PC-9 (cell line): ENCODE data around the gene ARAP3. TPM values are rescaled to one million over a fixed set of nuclear protein-coding genes. Genes with fewer than 3 reads are reported as not detected.
A peak's percentile ranks its signal among the peaks of the same experiment; 100 is the strongest.

Experiments
- Bru-seq: library from RNA; stranded (reverse); fragments of 400-500 nt; gene quantifications from one replicate; lab custom pipeline; 2021; lab: Mats Ljungman, UMichigan
- BruChase-seq, 2 experiments: library from RNA; stranded (reverse); fragments of 400-500 nt; gene quantifications; one replicate each; lab custom pipeline; 2021; lab: Mats Ljungman, UMichigan
- BruUV-seq: library from RNA; stranded (reverse); fragments of 400-500 nt; replicated peaks from 2 replicates; lab custom pipeline; 2021; lab: Mats Ljungman, UMichigan
- CTCF ChIA-PET: fragments of 300-600 bp; sonication (Branson Sonifier 250); formaldehyde crosslinking; loops from one replicate; lab custom pipeline; 2022; ENCODE audit warnings: antibody characterized with exemption; lab: Charles Lee
- POLR2A ChIA-PET: fragments of 300-600 bp; sonication (Branson Sonifier 250); formaldehyde crosslinking; loops from one replicate; lab custom pipeline; 2022; ENCODE audit warnings: antibody characterized with exemption; ENCODE audit not compliant: unreplicated experiment; lab: Charles Lee
- DNase-seq, 2 experiments: peaks; one replicate each; pipeline versions ENCODE4 v3.0.0 to v3.0.0-alpha.2; 2015 to 2022; ENCODE audit warnings: mixed read lengths in 1 of 2
- H2AFZ ChIP-seq: fragments of 200-600 bp; sonication (generic); 2 replicates; pipeline ENCODE4 v1.8.1; 2017; ENCODE audit warnings: antibody characterized with exemption
- H3F3A ChIP-seq: fragments of 200-600 bp; sonication (generic); 2 replicates; pipeline ENCODE4 v1.8.1; 2017; ENCODE audit warnings: antibody characterized with exemption, mild to moderate bottlenecking, low read depth; ENCODE audit not compliant: insufficient read depth
- H3K27ac ChIP-seq: fragments of 200-600 bp; sonication (generic); 2 replicates; pipeline ENCODE4 v1.6.1; 2016; ENCODE audit warnings: mixed run types
- H3K27me3 ChIP-seq: fragments of 200-600 bp; sonication (generic); 2 replicates; pipeline ENCODE4 v1.6.1; 2016; ENCODE audit warnings: low read depth, mixed run types; ENCODE audit not compliant: insufficient read depth
- H3K36me3 ChIP-seq: fragments of 200-600 bp; sonication (generic); 2 replicates; pipeline ENCODE4 v1.6.1; 2016; ENCODE audit warnings: low read depth, mixed run types
- H3K4me1 ChIP-seq: fragments of 200-600 bp; sonication (generic); replicated peaks from 2 replicates; pipeline ENCODE4 v1.6.1; 2016; ENCODE audit warnings: mixed run types; ENCODE audit not compliant: insufficient read depth
- H3K4me2 ChIP-seq: fragments of 200-600 bp; sonication (generic); 2 replicates; pipeline ENCODE4 v1.6.1; 2017; ENCODE audit warnings: mixed run types
- H3K4me3 ChIP-seq: fragments of 200-600 bp; sonication (generic); 2 replicates; pipeline ENCODE4 v1.6.1; 2016; ENCODE audit warnings: mixed run types
- H3K79me2 ChIP-seq: fragments of 200-600 bp; sonication (generic); 2 replicates; pipeline ENCODE4 v1.6.1; 2017; ENCODE audit warnings: low read depth, mixed run types
- H3K9me2 ChIP-seq: fragments of 200-600 bp; sonication (generic); 2 replicates; pipeline ENCODE4 v1.8.1; 2017; ENCODE audit warnings: mild to moderate bottlenecking; ENCODE audit not compliant: insufficient read depth
- H3K9me3 ChIP-seq: fragments of 200-600 bp; sonication (generic); 2 replicates; pipeline ENCODE4 v1.8.1; 2016; ENCODE audit warnings: low read depth; ENCODE audit not compliant: insufficient read depth
- H4K20me1 ChIP-seq: fragments of 200-600 bp; sonication (generic); 2 replicates; pipeline ENCODE4 v1.8.1; 2017; ENCODE audit not compliant: insufficient read depth
- CTCF ChIP-seq: fragments of 200-600 bp; sonication (generic); conservative IDR thresholded peaks from 2 replicates; pipeline ENCODE4 v1.6.1; 2017; ENCODE audit warnings: mixed run types, antibody characterized with exemption, mild to moderate bottlenecking, moderate library complexity
- EZH2 ChIP-seq: fragments of 200-600 bp; sonication (generic); IDR thresholded peaks from 2 replicates; pipeline ENCODE4 v1.8.0; 2017; ENCODE audit warnings: antibody characterized with exemption, low read depth
- intact Hi-C: fragments of 100-400 bp; cut with micrococcal nuclease; formaldehyde crosslinking; loops from one replicate; pipeline ENCODE4 v1.10.0; 2022; ENCODE audit not compliant: unreplicated experiment
- long read RNA-seq: library from polyadenylated mRNA; stranded (forward); transcript quantifications from one replicate; pipeline ENCODE4 v2.0.0, GENCODE V29; 2022
- total RNA-seq: library from RNA; stranded (reverse); gene quantifications from 2 replicates; pipeline ENCODE4 v1.2.3, GENCODE V29; 2021

ARAP3 gene
- total RNA-seq (25.8 and 28.0 TPM in 2 replicates), Bru-seq, nascent RNA (percentile 65 among the genes with signal in this experiment), BruChase-seq, experiment 1, labeled RNA remaining after a 2-hour chase (percentile 64 among the genes with signal in this experiment), BruChase-seq, experiment 2, labeled RNA remaining after a 6-hour chase (percentile 75 among the genes with signal in this experiment)
- long read RNA-seq, full-length matches to known transcripts, result 1 of 13 reads
- long read RNA-seq, partial matches to known transcripts, result 6 of 13 reads
- long read RNA-seq, other reads (novel, unspliced or antisense), result 6 of 13 reads

- H3K79me2 ChIP-seq, result peaks cover 26% of the 10 kb centered on the region
- peaks cover 29% of the 10 kb centered on the region for H3F3A ChIP-seq
- intact Hi-C loops, result loop anchor here (10.0 kb wide), 1 partner anchor 873 kb away; no protein-coding TSS in a partner anchor
- H4K20me1 ChIP-seq, result no peaks in the 10 kb centered on the region
- BruUV-seq, result TSS peak; percentile 30
- peak within 1 kb of the TSS; percentile 76 for H2AFZ ChIP-seq
- DNase-seq, result peak; percentile 74 to 84
- H3K4me3 ChIP-seq, result peak within 1 kb of the TSS; percentile 68
- H3K4me2 ChIP-seq, result peak within 1 kb of the TSS; percentile 99
- POLR2A ChIA-PET, result no interaction called here
- TF ChIP-seq EZH2 (no peak), CTCF (no peak)
- no peaks in the 10 kb centered on the region for H3K9me2 ChIP-seq
- no peaks in the 10 kb centered on the region for H3K27me3 ChIP-seq
- H3K27ac ChIP-seq, result peak within 1 kb of the TSS; percentile 89
- no peaks in the 10 kb centered on the region for H3K9me3 ChIP-seq
- CTCF ChIA-PET, result interaction anchor here (0.6 kb wide), 1 partner anchor 118 kb away, joined by 4 read pairs; no protein-coding TSS in a partner anchor
- no peaks in the 10 kb centered on the region; the same call in 1 of the 2 replicates for H3K36me3 ChIP-seq
- H3K4me1 ChIP-seq, result peaks cover 22% of the 10 kb centered on the region
Observed at GRCh38 chr5:141681695-141682641, at the start of gene ARAP3. ARAP3 (minus strand) TSS chr5:141682230; CDS start chr5:141680486, 1,744 bp downstream.

- CTCF ChIA-PET, result no interaction called here
Observed at GRCh38 chr5:141729387-141730006, 47.5 kb upstream of the ARAP3 start.

More at GRCh38 chr5:141729387-141730006, 47.5 kb upstream of the ARAP3 start:
- no peak overlapping the region for H3K4me2 ChIP-seq
- H3F3A ChIP-seq, result no peaks in the 10 kb centered on the region
- no peak overlapping the region for H3K27ac ChIP-seq
- no peaks in the 10 kb centered on the region for H4K20me1 ChIP-seq
- no peaks in the 10 kb centered on the region for H3K9me2 ChIP-seq
- BruUV-seq, result no TSS peak
- H2AFZ ChIP-seq, result no peak overlapping the region
- TF ChIP-seq CTCF, result no peak
- no peak for TF ChIP-seq EZH2
- intact Hi-C loops, result no loop called here
- DNase-seq, result no peak
- H3K4me1 ChIP-seq, result peaks cover 6% of the 10 kb centered on the region; the same call in 1 of the 2 replicates
- H3K36me3 ChIP-seq, result no peaks in the 10 kb centered on the region
- H3K79me2 ChIP-seq, result no peaks in the 10 kb centered on the region
- no peaks in the 10 kb centered on the region for H3K27me3 ChIP-seq
- POLR2A ChIA-PET, result no interaction called here
- H3K9me3 ChIP-seq, result no peaks in the 10 kb centered on the region
- H3K4me3 ChIP-seq, result no peak overlapping the region
